Stimulated activated CD4-positive, alpha-beta T cell treated with anti-CD3 and anti-CD28 coated beads, TNF-alpha, amount 100 ng/mL, for 4 hours (primary cell): ENCODE measurements around the gene ANKRD33.
"Not testable (repeated sequence)": the region's sequence is repeated elsewhere in the genome, so short reads cannot be mapped to it uniquely, and the experiment has no call there.

Experiments
- DNase-seq, 3 experiments: peaks; one replicate each; pipeline ENCODE4 v3.0.0-alpha.2; 2020; ENCODE audit warnings: low read depth in 3 of 3

Gene ANKRD33

GRCh38 chr12:51879102-51879501, 8.8 kb upstream of the ANKRD33 start:
- DNase-seq, result no peak

DNA sequence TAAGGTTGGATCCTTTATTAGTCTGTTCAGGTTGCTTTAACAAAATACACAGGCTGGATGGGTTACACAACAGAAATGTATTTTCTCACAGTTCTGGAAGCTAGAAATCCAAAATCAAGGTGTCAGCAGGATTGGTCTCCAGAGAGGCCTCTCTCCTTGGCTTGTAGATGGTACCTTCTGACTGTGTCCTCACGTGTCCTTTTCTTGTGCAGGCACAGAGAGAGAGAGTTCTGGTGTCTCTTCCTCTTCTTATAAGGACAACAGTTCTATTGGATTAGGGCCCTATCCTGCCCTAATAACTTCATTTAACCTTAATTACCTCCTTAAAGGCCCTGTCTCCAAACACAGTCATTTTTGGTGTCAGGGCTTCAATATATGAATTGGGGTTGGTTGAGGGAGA, 4.6 kb upstream of the ANKRD33 start:
- no peak for DNase-seq

GRCh38 chr12:51883998-51884675, 3.8 kb upstream of the ANKRD33 start:
- DNase-seq, result no peak

- DNase-seq, result no peak
Measured at GRCh38 chr12:51884676-51885229, 3.1 kb upstream of the ANKRD33 start.

- not testable (repeated sequence) for DNase-seq
Measured at GRCh38 chr12:51885294-51886020, 2.4 kb upstream of the ANKRD33 start.

- peak in 1 of 3 experiments; percentile 17 for DNase-seq
Measured at GRCh38 chr12:51886021-51886710, 1.7 kb upstream of the ANKRD33 start.

DNA sequence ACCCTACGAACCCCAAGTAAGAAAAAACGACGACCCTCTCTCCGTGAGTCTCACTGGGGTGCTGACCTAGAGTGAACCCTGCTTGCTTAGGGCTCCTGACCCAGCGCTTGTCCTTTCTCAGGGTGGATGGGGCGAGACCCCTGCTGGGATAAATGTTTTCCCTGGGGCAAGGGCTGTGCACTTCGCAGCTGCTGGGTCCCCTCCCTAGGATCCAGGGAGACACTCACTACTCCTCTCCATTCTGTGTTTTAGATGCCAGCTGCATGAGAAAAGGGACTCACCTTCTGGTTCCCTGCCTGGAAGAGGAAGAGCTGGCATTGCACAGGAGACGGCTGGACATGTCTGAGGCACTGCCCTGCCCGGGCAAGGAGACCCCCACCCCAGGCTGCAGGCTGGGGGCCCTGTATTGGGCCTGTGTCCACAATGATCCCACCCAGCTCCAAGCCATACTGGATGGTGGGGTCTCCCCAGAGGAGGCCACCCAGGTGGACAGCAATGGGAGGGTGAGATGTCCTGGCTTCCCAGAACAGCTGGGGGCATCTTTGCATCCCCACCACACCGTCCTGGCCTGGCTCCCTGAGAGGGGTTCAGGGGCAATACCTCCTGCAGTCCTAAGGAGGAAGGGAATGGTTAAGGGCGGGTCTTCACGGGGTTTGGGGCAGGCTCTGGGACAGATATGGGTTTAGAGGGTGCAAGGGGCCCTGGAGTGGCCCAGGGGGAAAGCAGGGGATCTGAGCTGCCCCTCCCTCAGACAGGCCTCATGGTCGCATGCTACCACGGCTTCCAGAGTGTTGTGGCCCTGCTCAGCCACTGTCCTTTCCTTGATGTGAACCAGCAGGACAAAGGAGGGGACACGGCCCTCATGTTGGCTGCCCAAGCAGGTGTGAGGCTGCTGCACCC, 663 bp downstream of the ANKRD33 start:
- DNase-seq, result no peak

GRCh38 chr12:51889216-51890132, 1.6 kb downstream of the ANKRD33 start:
- DNase-seq, result no peak

GRCh38 chr12:51890133-51890464, 2.2 kb downstream of the ANKRD33 start:
- DNase-seq, result no peak

DNA sequence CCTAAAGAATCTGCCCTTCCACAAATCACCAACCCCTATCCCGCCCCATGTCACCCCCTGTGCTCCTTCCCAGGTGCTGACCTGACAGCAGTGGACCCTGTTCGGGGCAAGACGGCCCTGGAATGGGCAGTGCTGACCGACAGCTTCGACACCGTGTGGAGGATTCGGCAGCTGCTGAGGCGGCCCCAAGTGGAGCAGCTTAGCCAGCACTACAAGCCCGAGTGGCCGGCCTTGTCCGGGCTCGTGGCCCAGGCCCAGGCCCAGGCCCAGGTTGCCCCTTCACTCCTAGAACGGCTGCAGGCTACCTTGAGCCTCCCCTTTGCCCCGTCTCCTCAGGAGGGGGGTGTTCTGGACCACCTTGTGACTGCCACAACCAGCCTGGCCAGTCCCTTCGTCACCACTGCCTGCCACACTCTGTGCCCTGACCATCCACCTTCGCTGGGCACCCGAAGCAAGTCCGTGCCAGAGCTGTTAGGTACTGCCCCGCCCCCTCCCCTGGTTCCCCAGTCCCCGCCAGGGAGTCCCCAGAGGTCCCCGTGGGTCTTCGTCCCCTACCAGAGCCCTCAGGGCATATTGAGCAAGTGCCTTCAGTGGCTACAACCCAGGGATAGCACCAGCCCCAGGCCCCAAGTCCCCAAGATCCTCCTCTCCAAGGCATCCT, 2.7 kb downstream of the ANKRD33 start:
- no peak for DNase-seq

GRCh38 chr12:51891843-51892242, 3.9 kb downstream of the ANKRD33 start:
- DNase-seq, result no peak

GRCh38 chr12:51893786-51894185, 5.9 kb downstream of the ANKRD33 start:
- no peak for DNase-seq

GRCh38 chr12:51895378-51896135, 7.7 kb downstream of the ANKRD33 start:
- no peak for DNase-seq

- no peak for DNase-seq
Measured at GRCh38 chr12:51896236-51896635, 8.3 kb downstream of the ANKRD33 start.

- DNase-seq, result no peak
Measured at GRCh38 chr12:51897181-51897580, 9.3 kb downstream of the ANKRD33 start.

- DNase-seq, result no peak
Measured at GRCh38 chr12:51898506-51898905, 10.6 kb downstream of the ANKRD33 start.

- no peak for DNase-seq
Measured at GRCh38 chr12:51898937-51899336, 11.0 kb downstream of the ANKRD33 start.

- no peak for DNase-seq
Measured at GRCh38 chr12:51900323-51900889, 12.5 kb downstream of the ANKRD33 start.
